ENCODE data around the gene CFAP99. TPM values are rescaled to one million over a fixed set of nuclear protein-coding genes. Genes with fewer than 3 reads are reported as not detected.
A peak's percentile ranks its signal among the peaks of the same experiment; 100 is the strongest.
"Not testable (repeated sequence)": the region's sequence is repeated elsewhere in the genome, so short reads cannot be mapped to it uniquely, and the experiment has no call there.

CFAP99 gene
- not detected for total RNA-seq

GRCh38 chr4:2418650-2419571 is at the start of gene CFAP99:
CFAP99 (plus strand) TSS chr4:2418955.
- DNase-seq: peak; percentile 96

DNA sequence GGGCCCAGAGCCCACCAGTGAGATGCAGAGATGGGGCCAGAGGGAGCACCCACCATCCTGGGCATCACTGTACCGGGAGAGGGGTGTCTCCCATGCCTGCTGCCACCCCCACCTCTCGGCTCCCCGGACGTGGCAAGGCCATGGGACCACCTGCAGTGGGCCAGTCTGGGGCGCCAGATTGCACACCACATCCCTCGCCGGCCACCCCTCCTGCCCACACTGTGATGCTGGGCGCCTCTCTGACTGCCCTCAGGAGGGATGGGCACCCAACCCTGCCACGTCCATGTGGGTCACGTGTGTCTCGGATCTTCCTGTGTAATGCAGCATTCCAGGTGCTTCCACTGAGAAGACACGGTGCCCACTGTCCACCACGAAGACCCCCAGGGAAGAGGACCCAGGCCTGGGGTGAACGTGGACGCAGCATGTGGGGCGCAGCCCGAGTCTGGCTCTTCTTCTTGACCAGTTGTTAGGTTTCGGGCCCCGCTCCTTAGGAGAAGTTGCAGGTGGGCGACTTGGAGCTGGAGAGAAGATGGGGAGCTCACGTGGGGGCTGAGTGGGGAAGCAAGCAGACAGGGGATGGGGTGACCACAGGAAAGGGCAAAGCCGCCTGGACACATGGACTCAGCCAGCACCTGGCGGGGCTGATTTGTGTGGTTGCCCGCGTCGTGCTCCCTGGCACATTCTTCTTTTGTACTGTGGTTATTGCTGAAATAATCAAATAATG is 48.0 kb upstream of the CFAP99 start:
- no peak for DNase-seq

DNA sequence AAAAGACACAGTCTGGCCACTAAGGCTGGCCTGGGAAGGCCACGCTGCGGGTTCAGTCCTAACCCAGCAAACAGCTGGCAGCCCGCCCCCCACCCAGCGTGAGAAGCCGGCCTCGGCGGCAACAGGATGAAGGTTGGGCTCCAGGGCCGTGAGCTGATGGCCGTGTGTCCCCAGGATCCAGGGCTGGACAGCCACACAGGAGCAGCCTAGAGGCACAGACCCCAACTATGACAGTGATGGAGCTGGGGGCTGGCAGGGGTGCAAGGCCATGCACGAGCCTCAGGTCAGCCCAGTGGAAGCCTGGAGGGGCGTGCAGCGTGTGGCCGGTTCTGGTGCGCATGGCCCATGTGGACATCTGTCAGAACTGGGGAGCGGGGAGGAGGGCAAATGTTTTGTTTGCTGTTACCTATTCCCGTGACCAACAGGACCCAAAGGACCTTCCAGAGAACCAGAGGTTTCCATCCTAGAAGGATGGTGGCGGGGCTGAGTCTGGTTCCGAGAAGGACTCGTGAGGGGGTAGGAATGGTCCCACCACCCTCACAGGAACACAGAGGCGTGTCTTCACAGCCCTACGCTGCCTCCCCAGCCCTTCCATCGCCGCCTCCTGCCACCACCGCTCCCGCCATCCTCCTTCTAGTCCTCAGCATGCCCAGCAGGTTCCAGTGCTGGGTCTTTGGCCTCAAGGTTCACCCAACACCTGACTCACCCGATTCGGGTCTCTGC is 46.8 kb upstream of the CFAP99 start:
- DNase-seq: no peak

DNA sequence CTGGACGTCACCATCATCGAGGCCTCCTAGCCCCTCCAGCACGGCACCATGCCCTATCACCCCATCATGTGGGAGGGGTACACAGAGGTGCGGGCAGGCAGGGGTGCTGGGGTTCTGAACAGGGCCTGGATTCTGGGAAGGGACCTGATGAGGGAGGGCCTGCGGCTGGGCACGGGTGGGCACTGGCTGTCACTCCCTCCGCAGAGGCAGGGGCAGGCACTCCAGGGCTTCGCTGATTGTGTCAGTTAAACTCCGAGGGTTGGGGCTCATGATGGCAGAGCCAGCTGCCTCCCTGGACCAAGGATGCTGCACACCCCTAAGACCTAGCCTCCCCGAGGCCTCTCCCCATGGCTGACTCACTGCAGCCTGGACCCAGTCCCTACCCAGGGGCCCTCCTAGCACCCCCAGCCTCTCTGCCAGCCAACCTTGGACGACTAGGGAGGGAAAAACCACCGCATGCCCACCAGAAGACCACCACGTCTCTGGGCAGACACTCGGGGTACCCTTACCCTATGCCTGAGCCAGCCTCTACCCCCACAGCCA is 46.2 kb upstream of the CFAP99 start:
- DNase-seq: no peak

- DNase-seq: no peak
These were observed 45.2 kb upstream of the CFAP99 start for GRCh38 chr4:2373532-2373931.

DNA sequence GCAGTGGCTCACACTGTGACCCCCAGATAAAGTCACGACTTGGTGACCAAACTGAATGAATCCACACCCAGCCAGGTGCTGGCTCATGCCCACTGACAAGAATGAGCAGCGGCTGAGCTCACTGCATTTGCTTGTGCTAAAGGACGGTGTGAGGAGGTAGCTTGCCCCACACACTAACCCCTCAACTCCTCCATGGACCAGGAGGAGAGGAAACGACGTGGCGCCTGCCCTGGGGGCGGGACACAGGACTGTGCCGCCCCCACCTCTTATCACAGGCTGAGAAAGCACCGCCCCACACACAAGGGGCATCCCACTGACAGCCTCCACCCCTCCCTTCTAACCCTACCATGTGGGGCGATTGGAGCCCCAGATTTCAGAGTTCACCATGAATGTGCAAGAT is 43.3 kb upstream of the CFAP99 start:
- DNase-seq: no peak

DNA sequence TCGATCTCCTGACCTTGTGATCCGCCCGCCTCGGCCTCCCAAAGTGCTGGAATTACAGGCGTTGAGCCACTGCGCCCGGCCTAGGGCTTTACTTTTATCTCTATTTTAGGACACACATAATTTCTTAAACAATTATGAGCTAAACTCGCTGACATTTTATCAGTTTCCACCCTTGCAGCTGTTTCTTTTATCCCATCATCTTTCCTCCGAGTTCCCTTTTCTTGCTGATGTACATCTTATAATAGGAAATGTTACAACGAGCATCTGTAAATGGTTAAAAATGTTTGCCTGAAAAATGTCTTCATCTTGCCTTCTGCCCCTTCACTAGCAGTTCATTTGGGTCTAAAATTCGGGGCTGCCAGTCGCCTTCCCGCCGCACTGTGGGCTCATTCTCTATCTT is 41.5 kb upstream of the CFAP99 start:
- no peak for DNase-seq

- DNase-seq: no peak
These were observed 40.4 kb upstream of the CFAP99 start for GRCh38 chr4:2378401-2378800.

GRCh38 chr4:2378898-2379297 is 39.9 kb upstream of the CFAP99 start:
- DNase-seq: no peak

- DNase-seq: not testable (repeated sequence)
These were observed 38.2 kb upstream of the CFAP99 start for GRCh38 chr4:2380589-2380988.

GRCh38 chr4:2382769-2383202 is 36.0 kb upstream of the CFAP99 start:
- not testable (repeated sequence) for DNase-seq

DNA sequence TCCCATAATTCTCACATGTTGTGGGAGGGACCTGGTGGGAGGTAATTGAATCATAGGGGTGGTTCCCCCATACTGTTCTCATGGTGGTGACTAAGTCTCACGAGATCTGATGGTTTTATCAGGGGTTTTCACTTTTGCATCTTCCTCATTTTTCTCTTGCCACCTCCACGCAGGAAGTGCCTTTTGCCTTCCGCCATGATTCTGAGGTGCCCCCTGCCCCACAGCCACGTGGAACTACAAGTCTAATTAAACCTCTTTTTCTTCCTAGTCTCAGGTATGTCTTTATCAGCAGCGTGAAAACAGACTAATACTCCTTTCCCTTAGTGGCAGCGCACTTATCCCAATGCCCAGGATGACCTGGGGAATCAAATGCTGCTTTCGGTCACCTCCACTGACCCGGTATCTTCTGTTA is 35.5 kb upstream of the CFAP99 start:
- DNase-seq: not testable (repeated sequence)

DNA sequence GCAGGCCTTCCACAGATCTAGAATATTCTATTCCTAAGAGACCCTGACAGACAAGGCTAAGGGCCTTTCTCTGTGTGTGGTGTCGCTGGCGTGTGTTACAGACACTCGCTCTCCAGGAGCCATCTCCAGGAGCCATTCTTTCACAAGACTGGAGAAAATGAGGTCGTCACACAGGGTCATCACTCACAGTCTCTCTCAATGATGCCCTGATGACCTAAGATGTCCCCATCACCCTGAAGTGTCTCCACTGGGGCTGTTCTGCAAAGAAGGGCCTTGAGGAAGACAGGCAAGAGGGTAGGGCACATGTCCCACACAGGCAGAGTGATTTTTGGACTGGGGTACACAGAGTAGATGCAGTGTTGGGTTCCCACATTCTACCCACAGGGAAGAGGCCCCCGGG is 35.0 kb upstream of the CFAP99 start:
- DNase-seq: no peak

DNA sequence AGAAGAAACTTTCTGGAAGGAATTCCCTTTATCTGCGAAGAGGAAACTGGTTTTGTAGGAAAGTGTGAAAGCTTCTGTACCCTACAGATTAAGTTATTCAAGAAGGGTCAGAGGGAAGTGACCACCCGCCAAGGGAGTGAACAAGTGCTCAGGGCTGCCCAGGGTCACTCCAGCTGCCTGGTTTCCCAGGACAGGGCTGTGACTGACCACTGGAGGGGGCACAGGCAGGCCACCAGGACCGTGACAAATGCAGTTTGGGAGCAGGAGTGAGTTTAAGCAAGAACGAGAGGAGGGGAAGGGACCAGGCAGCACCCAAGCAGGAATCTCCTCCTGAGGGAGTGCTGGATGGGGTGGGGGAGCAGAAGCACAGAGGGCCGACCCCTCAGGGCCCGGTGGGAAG is 34.5 kb upstream of the CFAP99 start:
- no peak for DNase-seq

DNA sequence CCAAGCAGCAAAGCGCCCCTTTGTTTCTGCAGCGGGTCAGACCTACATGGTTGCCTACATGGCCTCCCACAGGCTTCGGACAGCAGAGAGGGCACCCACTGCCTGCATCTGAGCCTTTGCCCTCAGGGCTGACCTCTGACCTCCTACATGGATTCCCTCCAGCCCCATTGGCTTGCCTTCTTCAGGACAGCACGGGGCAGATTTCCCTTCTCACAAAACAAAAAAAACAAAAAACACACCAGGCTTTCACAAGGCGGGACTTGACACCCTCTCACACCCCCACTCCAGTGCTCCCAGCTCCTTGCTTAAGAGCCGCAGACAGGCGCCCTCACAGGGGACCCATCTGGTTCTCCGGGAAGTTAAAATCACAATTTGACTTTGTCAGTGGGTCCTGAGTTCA is 33.2 kb upstream of the CFAP99 start:
- no peak for DNase-seq

DNA sequence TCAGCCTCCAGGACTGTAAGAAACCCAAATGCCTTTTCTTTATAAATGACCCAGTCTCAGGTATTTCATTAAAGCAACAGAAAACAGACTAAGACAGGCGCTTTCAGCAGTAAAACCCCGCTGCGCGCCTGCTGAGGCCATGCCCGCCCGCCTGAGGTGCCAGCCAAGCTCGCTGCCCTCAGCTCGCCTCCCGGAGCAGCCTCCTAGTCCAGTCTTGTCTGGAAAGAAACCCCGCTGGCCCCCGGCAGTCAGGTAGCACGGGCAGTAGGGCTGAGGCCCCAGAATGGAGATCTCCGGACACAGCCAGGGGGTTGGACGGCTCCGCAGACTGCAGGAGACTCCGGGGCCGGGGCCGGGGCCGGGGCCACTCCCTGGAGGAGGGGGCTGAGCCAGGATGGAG is 32.0 kb upstream of the CFAP99 start:
- no peak for DNase-seq

- DNase-seq: no peak
These were observed 31.5 kb upstream of the CFAP99 start for GRCh38 chr4:2387218-2387617.

DNA sequence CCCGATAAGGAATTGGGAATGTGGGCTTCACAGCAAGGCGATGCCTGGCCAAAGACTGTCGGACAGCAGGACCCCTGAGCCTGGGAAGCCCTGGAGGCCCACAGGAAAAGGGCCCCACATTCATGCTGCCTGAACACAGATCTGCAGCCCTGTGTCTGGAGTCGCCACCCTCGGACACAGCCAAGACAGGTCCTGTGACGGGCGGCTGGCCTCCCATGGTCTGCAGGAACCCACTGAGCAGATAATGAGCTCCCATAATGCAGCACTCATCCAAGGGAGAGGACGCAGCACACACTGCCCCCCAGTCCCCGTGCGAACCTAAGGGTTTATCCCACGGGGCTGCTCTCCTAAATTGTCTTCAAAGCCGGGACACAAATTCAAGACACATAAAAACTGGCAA is 30.9 kb upstream of the CFAP99 start:
- no peak for DNase-seq

GRCh38 chr4:2388429-2389182 is 30.1 kb upstream of the CFAP99 start:
- DNase-seq: no peak

- no peak for DNase-seq
These were observed 29.1 kb upstream of the CFAP99 start for GRCh38 chr4:2389691-2390090.

- DNase-seq: no peak
These were observed 28.6 kb upstream of the CFAP99 start for GRCh38 chr4:2390146-2390545.

Measured in occipital lobe (tissue), 2 donors.